K562 (cell line): ENCODE results near the gene NCBP2. TPM values are rescaled to one million over a fixed set of nuclear protein-coding genes. Genes with fewer than 3 reads are reported as not detected.

Experiments used
- AFF4 ChIP-seq: sonication (generic); formaldehyde crosslinking; IDR thresholded peaks from 2 replicates; pipeline ENCODE4 v1.8.0; 2023; ENCODE audit warnings: mild to moderate bottlenecking, missing genetic modification reagents
- C11orf30 ChIP-seq: fragments of 450-650 bp; IDR thresholded peaks from 2 replicates; pipeline ENCODE4 v1.6.1; 2016; ENCODE audit warnings: low read depth, mild to moderate bottlenecking
- CREB3L1 ChIP-seq: fragments of 450-650 bp; IDR thresholded peaks from 2 replicates; pipeline ENCODE4 v1.6.1; 2014; ENCODE audit warnings: low read depth, mild to moderate bottlenecking, moderate library complexity, borderline replicate concordance
- ELK3 ChIP-seq: fragments of 450-650 bp; formaldehyde crosslinking; IDR thresholded peaks from 2 replicates; pipeline ENCODE4 v1.4.0; 2020; ENCODE audit warnings: mild to moderate bottlenecking
- ETS2 ChIP-seq: IDR thresholded peaks from 2 replicates; pipeline ENCODE4 v1.6.1; 2016; ENCODE audit warnings: borderline replicate concordance, missing genetic modification characterization, mild to moderate bottlenecking, moderate library complexity, missing compliant biosample characterization; ENCODE audit not compliant: poor library complexity, severe bottlenecking
- HDAC8 ChIP-seq: fragments of 450-650 bp; IDR thresholded peaks from 2 replicates; pipeline ENCODE4 v1.6.1; 2016; ENCODE audit warnings: mild to moderate bottlenecking, missing genetic modification characterization, moderate library complexity, missing compliant biosample characterization
- HMG20B ChIP-seq: fragments of 250-450 bp; sonication (Bioruptor Pico); IDR thresholded peaks from 2 replicates; pipeline ENCODE4 v1.5.0; 2021; ENCODE audit warnings: mild to moderate bottlenecking
- NFE2L1 ChIP-seq: fragments of 450-650 bp; IDR thresholded peaks from 2 replicates; pipeline ENCODE4 v1.6.1; 2016; ENCODE audit warnings: missing genetic modification characterization, low read depth, mild to moderate bottlenecking, missing compliant biosample characterization, moderate library complexity, borderline replicate concordance
- PKNOX1 ChIP-seq: fragments of 450-650 bp; IDR thresholded peaks from 2 replicates; pipeline ENCODE4 v1.6.1; 2016
- POLR3G ChIP-seq: IDR thresholded peaks from 2 replicates; pipeline ENCODE4 v1.6.1; 2011; ENCODE audit not compliant: insufficient read length, insufficient replicate concordance; ENCODE audit errors: extremely low read depth
- SAFB2 ChIP-seq: fragments of 200-400 bp; formaldehyde crosslinking; IDR thresholded peaks from 2 replicates; pipeline ENCODE4 v1.6.1; 2018; ENCODE audit warnings: borderline replicate concordance, low read length, low read depth, moderate library complexity; ENCODE audit not compliant: severe bottlenecking
- SIX5 ChIP-seq, 2 experiments: IDR thresholded peaks; 2 replicates each; pipeline ENCODE4 v1.6.1; 2011; ENCODE audit warnings: low read length in 2 of 2, borderline replicate concordance in 1 of 2, low read depth in 1 of 2, mild to moderate bottlenecking in 1 of 2, moderate library complexity in 1 of 2; ENCODE audit not compliant: insufficient read depth in 1 of 2
- ZBTB1 ChIP-seq: sonication (generic); formaldehyde crosslinking; IDR thresholded peaks from 2 replicates; pipeline ENCODE4 v1.8.1; 2023; ENCODE audit warnings: missing genetic modification reagents, low read depth, mild to moderate bottlenecking, borderline replicate concordance
- ZNF586 ChIP-seq: fragments of 450-650 bp; formaldehyde crosslinking; conservative IDR thresholded peaks from 2 replicates; pipeline ENCODE4 v1.4.0; 2020; ENCODE audit warnings: mild to moderate bottlenecking, moderate library complexity
- polyA plus RNA-seq, 8 experiments: library from polyadenylated mRNA; depleted of rRNA in 4 of 8; stranded (reverse) in 5 of 8; unstranded in 3 of 8; fragments of >200 nt; fragmentation: Nextera tagmentation in 2 of 8; fragmentation: Illumina TruSeq in 1 of 8; extraction: Ambion mirVana in 2 of 8; extraction: Trizol in 1 of 8; gene quantifications; 2 replicates each; pipeline versions ENCODE4 v1.2.1 to v1.2.3, GENCODE V29; 2011 to 2014; ENCODE audit warnings: inconsistent platforms in 1 of 8, missing spikeins in 1 of 8
- total RNA-seq, 7 experiments: library from RNA; depleted of rRNA in 6 of 7; stranded (reverse); fragments of >200 nt in 6 of 7; fragmentation: Illumina TruSeq in 2 of 7; extraction: Trizol in 2 of 7; gene quantifications; 2 replicates each; pipeline versions ENCODE4 v1.2.1 to v1.2.3, GENCODE V29; 2011 to 2021; ENCODE audit warnings: low replicate concordance in 1 of 7
- TF ChIP-seq, protein P1 (sequence below): fragments of 450-650 bp; formaldehyde crosslinking; IDR thresholded peaks from 2 replicates; pipeline ENCODE4 v1.4.0; 2020; ENCODE audit warnings: mild to moderate bottlenecking, moderate library complexity

NCBP2 gene
- total and polyA plus RNA-seq, 9 of the 15 experiments (the other 6 are each of a cell fraction or from before 2014, with no cell fraction given) = 56.4 to 102 (median 82.3) TPM

DNA sequence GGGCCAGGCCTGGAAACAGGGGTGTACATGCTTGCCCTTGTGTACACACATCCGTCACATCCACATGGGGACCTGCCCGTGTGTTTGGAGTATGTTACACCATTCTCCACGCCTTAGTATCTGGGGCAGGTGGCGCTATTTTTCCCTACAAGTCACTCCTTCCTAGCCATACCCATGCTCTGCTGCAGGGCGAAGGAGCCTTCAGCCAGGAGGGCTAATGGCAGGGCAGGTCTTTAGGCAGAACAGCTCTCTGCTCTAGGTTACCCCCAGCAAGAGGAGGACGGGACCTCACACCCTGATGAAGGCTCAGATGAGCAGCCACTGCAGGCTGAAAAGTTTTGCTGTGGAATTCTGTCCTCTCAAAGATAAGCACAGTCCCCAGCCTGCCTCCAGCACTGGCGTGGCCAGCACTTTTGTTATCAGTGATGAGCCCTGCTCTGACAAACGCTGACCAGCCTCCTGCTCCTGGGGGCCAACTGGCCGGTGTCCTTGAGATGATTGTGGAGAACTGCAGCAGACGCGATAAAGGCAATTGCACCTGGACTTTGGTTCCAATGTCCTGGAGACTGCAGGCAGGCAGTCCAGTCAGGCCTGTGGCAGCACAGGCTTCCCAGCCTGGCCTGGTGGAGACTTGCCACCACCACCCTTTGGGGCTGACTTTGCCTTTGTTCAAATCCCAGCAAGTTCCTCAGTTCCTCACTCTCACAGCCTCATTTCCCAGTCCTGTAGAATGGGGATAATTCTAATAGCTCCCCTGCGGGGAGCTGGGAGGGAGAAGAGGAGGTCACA, 46.1 kb upstream of the NCBP2 start (continued):
- TF ChIP-seq NFE2L1 (tag) (no peak), ELK3 (no peak), HMG20B (CRISPR knock-in tag) (no peak), ZNF586 (no peak), ETS2 (tag) (no peak), POLR3G (no peak), PKNOX1 (peak; percentile 71), SAFB2 (no peak), C11orf30 (no peak; the same call in 1 of the 2 replicates), CREB3L1 (peak; percentile 39; the same call in 1 of the 2 replicates), SIX5 (IDR thresholded peaks at IDR 0.05; ENCODE audit: borderline replicate concordance in 1 of 2, insufficient read depth in 1 of 2, low read depth in 1 of 2, low read length in 2 of 2) (no peak), AFF4 (CRISPR knock-in tag) (no peak), HDAC8 (tag) (no peak), ZBTB1 (CRISPR knock-in tag) (no peak)
- TF ChIP-seq, protein P1, sequence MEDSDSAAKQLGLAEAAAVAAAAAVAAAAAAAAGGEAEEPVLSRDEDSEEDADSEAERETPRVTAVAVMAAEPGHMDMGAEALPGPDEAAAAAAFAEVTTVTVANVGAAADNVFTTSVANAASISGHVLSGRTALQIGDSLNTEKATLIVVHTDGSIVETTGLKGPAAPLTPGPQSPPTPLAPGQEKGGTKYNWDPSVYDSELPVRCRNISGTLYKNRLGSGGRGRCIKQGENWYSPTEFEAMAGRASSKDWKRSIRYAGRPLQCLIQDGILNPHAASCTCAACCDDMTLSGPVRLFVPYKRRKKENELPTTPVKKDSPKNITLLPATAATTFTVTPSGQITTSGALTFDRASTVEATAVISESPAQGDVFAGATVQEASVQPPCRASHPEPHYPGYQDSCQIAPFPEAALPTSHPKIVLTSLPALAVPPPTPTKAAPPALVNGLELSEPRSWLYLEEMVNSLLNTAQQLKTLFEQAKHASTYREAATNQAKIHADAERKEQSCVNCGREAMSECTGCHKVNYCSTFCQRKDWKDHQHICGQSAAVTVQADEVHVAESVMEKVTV (CRISPR knock-in tag) = no peak
